SK-N-SH treated with all-trans-retinoic acid at 6 μM for 48 hours (cell line): ENCODE results near the gene TAF3.

Experiments used
- ATAC-seq: fragments of 200-7000 bp; cut with Tn5 transposase; 3 replicates; pipeline ENCODE4 v1.9.1; 2020; ENCODE audit warnings: mild to moderate bottlenecking, moderate library complexity
- ARNTL ChIP-seq: fragments of 450-650 bp; formaldehyde crosslinking; IDR thresholded peaks from 2 replicates; pipeline ENCODE4 v1.5.0; 2020; ENCODE audit warnings: low read depth, mild to moderate bottlenecking, moderate library complexity, borderline replicate concordance
- BACH2 ChIP-seq: fragments of 250-450 bp; sonication (Bioruptor Pico); IDR thresholded peaks from 2 replicates; pipeline ENCODE4 v1.9.0; 2021; ENCODE audit warnings: mild to moderate bottlenecking, borderline replicate concordance
- CREB5 ChIP-seq: fragments of 250-450 bp; sonication (Bioruptor Pico); IDR thresholded peaks from 2 replicates; pipeline ENCODE4 v1.5.1; 2020; ENCODE audit warnings: low read depth, mild to moderate bottlenecking, moderate library complexity
- CSDC2 ChIP-seq: fragments of 250-450 bp; sonication (Bioruptor Pico); IDR thresholded peaks from 2 replicates; pipeline ENCODE4 v1.5.0; 2020; ENCODE audit warnings: mild to moderate bottlenecking, moderate library complexity
- ESRRG ChIP-seq: fragments of 250-450 bp; sonication (Bioruptor Pico); IDR thresholded peaks from 2 replicates; pipeline ENCODE4 v1.6.1; 2021; ENCODE audit warnings: mild to moderate bottlenecking
- GLIS3 ChIP-seq: fragments of 250-450 bp; sonication (Bioruptor Pico); IDR thresholded peaks from 2 replicates; pipeline ENCODE4 v1.5.0; 2020; ENCODE audit warnings: mild to moderate bottlenecking, moderate library complexity
- ISL1 ChIP-seq: fragments of 250-450 bp; sonication (Bioruptor Pico); IDR thresholded peaks from 2 replicates; pipeline ENCODE4 v2.1.2; 2022; ENCODE audit warnings: mild to moderate bottlenecking, moderate library complexity
- OSR1 ChIP-seq: fragments of 250-450 bp; sonication (Bioruptor Pico); IDR thresholded peaks from 2 replicates; pipeline ENCODE4 v1.8.0; 2022; ENCODE audit warnings: moderate library complexity, mild to moderate bottlenecking, inconsistent platforms
- PPARA ChIP-seq: fragments of 250-450 bp; sonication (Bioruptor Pico); IDR thresholded peaks from 2 replicates; pipeline ENCODE4 v1.5.0; 2020; ENCODE audit warnings: mild to moderate bottlenecking, borderline replicate concordance
- RARB ChIP-seq: fragments of 250-450 bp; sonication (Bioruptor Pico); IDR thresholded peaks from 2 replicates; pipeline ENCODE4 v1.8.0; 2021; ENCODE audit warnings: mild to moderate bottlenecking, moderate library complexity
- SNAI2 ChIP-seq: fragments of 250-450 bp; sonication (Bioruptor Pico); IDR thresholded peaks from 2 replicates; pipeline ENCODE4 v1.5.0; 2020; ENCODE audit warnings: mild to moderate bottlenecking, moderate library complexity
- TCF4 ChIP-seq: fragments of 250-450 bp; sonication (Bioruptor Pico); IDR thresholded peaks from 2 replicates; pipeline ENCODE4 v1.8.0; 2021; ENCODE audit warnings: mild to moderate bottlenecking, moderate library complexity, borderline replicate concordance
- TOX ChIP-seq: fragments of 250-450 bp; sonication (Bioruptor Pico); IDR thresholded peaks from 2 replicates; pipeline ENCODE4 v1.8.0; 2021; ENCODE audit warnings: mild to moderate bottlenecking, moderate library complexity, borderline replicate concordance
- ZC3H10 ChIP-seq: fragments of 250-450 bp; sonication (Bioruptor Pico); IDR thresholded peaks from 2 replicates; pipeline ENCODE4 v1.5.1; 2021; ENCODE audit warnings: mild to moderate bottlenecking, moderate library complexity
- ZNF565 ChIP-seq: fragments of 450-650 bp; formaldehyde crosslinking; conservative IDR thresholded peaks from 2 replicates; pipeline ENCODE4 v1.5.0; 2020; ENCODE audit warnings: low read depth, mild to moderate bottlenecking, moderate library complexity
- ZNF70 ChIP-seq: fragments of 450-650 bp; formaldehyde crosslinking; IDR thresholded peaks from 2 replicates; pipeline ENCODE4 v1.5.0; 2020; ENCODE audit warnings: mild to moderate bottlenecking, moderate library complexity
- ZNF8 ChIP-seq: fragments of 450-650 bp; formaldehyde crosslinking; IDR thresholded peaks from 2 replicates; pipeline ENCODE4 v1.5.0; 2020; ENCODE audit warnings: mild to moderate bottlenecking, moderate library complexity
- TF ChIP-seq, protein P1 (sequence below): fragments of 250-450 bp; sonication (Bioruptor Pico); IDR thresholded peaks from 2 replicates; pipeline ENCODE4 v1.8.0; 2020; ENCODE audit warnings: mild to moderate bottlenecking, moderate library complexity, borderline replicate concordance
- TF ChIP-seq, protein P2 (sequence below): fragments of 250-450 bp; sonication (Bioruptor Pico); IDR thresholded peaks from 2 replicates; pipeline ENCODE4 v1.8.0; 2021; ENCODE audit warnings: low read depth, mild to moderate bottlenecking, moderate library complexity, borderline replicate concordance
- TF ChIP-seq, protein P3 (sequence below): fragments of 250-450 bp; sonication (Bioruptor Pico); IDR thresholded peaks from 2 replicates; pipeline ENCODE4 v1.5.0; 2020; ENCODE audit warnings: mild to moderate bottlenecking, moderate library complexity
- TF ChIP-seq, protein P4 (sequence below): fragments of 250-450 bp; sonication (Bioruptor Pico); IDR thresholded peaks from 2 replicates; pipeline ENCODE4 v1.5.1; 2021; ENCODE audit warnings: mild to moderate bottlenecking, moderate library complexity

Gene TAF3

DNA sequence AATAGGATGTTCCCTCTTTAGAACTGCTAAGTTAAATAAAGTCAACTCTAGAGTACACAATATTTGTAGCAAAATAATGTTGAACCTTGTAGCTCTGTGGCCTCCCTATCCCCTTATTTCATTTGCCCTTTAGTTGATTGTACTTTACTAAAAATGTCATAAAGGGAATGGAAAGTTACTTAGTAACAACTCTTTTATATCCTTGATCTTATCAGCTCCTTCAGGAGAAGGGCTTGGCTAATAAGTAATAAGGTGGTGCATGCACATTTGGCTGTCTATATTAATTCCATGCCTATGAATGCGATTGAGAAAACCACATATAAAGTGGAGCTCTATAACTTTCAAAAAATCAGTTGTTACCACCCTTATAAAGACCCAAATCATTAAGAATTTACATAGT, 194.7 kb downstream of the TAF3 start:
- TF ChIP-seq ZC3H10 (CRISPR knock-in tag), result no peak
- TF ChIP-seq, protein P1, sequence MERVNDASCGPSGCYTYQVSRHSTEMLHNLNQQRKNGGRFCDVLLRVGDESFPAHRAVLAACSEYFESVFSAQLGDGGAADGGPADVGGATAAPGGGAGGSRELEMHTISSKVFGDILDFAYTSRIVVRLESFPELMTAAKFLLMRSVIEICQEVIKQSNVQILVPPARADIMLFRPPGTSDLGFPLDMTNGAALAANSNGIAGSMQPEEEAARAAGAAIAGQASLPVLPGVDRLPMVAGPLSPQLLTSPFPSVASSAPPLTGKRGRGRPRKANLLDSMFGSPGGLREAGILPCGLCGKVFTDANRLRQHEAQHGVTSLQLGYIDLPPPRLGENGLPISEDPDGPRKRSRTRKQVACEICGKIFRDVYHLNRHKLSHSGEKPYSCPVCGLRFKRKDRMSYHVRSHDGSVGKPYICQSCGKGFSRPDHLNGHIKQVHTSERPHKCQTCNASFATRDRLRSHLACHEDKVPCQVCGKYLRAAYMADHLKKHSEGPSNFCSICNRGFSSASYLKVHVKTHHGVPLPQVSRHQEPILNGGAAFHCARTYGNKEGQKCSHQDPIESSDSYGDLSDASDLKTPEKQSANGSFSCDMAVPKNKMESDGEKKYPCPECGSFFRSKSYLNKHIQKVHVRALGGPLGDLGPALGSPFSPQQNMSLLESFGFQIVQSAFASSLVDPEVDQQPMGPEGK, result no peak
- no peak for TF ChIP-seq GLIS3 (CRISPR knock-in tag)
- TF ChIP-seq, protein P2, sequence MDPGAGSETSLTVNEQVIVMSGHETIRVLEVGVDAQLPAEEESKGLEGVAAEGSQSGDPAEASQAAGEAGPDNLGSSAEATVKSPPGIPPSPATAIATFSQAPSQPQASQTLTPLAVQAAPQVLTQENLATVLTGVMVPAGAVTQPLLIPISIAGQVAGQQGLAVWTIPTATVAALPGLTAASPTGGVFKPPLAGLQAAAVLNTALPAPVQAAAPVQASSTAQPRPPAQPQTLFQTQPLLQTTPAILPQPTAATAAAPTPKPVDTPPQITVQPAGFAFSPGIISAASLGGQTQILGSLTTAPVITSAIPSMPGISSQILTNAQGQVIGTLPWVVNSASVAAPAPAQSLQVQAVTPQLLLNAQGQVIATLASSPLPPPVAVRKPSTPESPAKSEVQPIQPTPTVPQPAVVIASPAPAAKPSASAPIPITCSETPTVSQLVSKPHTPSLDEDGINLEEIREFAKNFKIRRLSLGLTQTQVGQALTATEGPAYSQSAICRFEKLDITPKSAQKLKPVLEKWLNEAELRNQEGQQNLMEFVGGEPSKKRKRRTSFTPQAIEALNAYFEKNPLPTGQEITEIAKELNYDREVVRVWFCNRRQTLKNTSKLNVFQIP (CRISPR knock-in tag), result no peak
- TF ChIP-seq OSR1 (CRISPR knock-in tag), result no peak
- TF ChIP-seq ZNF565 (CRISPR knock-in tag), result no peak
- TF ChIP-seq BACH2 (CRISPR knock-in tag), result no peak
- no peak for TF ChIP-seq ZNF8 (CRISPR knock-in tag)
- no peak for TF ChIP-seq TCF4
- TF ChIP-seq RARB, result no peak
- no peak for TF ChIP-seq PPARA (CRISPR knock-in tag)
- TF ChIP-seq, protein P3, sequence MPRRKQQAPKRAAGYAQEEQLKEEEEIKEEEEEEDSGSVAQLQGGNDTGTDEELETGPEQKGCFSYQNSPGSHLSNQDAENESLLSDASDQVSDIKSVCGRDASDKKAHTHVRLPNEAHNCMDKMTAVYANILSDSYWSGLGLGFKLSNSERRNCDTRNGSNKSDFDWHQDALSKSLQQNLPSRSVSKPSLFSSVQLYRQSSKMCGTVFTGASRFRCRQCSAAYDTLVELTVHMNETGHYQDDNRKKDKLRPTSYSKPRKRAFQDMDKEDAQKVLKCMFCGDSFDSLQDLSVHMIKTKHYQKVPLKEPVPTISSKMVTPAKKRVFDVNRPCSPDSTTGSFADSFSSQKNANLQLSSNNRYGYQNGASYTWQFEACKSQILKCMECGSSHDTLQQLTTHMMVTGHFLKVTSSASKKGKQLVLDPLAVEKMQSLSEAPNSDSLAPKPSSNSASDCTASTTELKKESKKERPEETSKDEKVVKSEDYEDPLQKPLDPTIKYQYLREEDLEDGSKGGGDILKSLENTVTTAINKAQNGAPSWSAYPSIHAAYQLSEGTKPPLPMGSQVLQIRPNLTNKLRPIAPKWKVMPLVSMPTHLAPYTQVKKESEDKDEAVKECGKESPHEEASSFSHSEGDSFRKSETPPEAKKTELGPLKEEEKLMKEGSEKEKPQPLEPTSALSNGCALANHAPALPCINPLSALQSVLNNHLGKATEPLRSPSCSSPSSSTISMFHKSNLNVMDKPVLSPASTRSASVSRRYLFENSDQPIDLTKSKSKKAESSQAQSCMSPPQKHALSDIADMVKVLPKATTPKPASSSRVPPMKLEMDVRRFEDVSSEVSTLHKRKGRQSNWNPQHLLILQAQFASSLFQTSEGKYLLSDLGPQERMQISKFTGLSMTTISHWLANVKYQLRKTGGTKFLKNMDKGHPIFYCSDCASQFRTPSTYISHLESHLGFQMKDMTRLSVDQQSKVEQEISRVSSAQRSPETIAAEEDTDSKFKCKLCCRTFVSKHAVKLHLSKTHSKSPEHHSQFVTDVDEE (CRISPR knock-in tag), result no peak
- TF ChIP-seq ESRRG, result no peak
- TF ChIP-seq, all 23 proteins: peak for 0
- ATAC-seq, result no peak

- ATAC-seq, result no peak
- TF ChIP-seq ZNF70 (CRISPR knock-in tag) (no peak), CSDC2 (CRISPR knock-in tag) (no peak), TOX (CRISPR knock-in tag) (no peak), CREB5 (CRISPR knock-in tag) (no peak), ZC3H10 (CRISPR knock-in tag) (no peak), GLIS3 (CRISPR knock-in tag) (no peak)
- TF ChIP-seq, protein P4, sequence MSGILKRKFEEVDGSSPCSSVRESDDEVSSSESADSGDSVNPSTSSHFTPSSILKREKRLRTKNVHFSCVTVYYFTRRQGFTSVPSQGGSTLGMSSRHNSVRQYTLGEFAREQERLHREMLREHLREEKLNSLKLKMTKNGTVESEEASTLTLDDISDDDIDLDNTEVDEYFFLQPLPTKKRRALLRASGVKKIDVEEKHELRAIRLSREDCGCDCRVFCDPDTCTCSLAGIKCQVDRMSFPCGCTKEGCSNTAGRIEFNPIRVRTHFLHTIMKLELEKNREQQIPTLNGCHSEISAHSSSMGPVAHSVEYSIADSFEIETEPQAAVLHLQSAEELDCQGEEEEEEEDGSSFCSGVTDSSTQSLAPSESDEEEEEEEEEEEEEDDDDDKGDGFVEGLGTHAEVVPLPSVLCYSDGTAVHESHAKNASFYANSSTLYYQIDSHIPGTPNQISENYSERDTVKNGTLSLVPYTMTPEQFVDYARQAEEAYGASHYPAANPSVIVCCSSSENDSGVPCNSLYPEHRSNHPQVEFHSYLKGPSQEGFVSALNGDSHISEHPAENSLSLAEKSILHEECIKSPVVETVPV (CRISPR knock-in tag), result no peak
Observed at GRCh38 chr10:8013619-8014018, 195.3 kb downstream of the TAF3 start.

GRCh38 chr10:8014649-8015048, 196.3 kb downstream of the TAF3 start:
- ATAC-seq, result no peak
- TF ChIP-seq CSDC2 (CRISPR knock-in tag), result no peak
- TF ChIP-seq, protein P4 (CRISPR knock-in tag), result no peak
- TF ChIP-seq ZNF565 (CRISPR knock-in tag), result no peak
- TF ChIP-seq, protein P2 (CRISPR knock-in tag), result no peak
- TF ChIP-seq ZNF8 (CRISPR knock-in tag), result no peak
- TF ChIP-seq GLIS3 (CRISPR knock-in tag), result no peak
- TF ChIP-seq, protein P1, result no peak
- TF ChIP-seq CREB5 (CRISPR knock-in tag), result no peak
- TF ChIP-seq ESRRG, result no peak
- no peak for TF ChIP-seq ISL1 (CRISPR knock-in tag)
- no peak for TF ChIP-seq ARNTL (CRISPR knock-in tag)
- TF ChIP-seq TCF4, result no peak
- TF ChIP-seq RARB, result no peak
- TF ChIP-seq ZC3H10 (CRISPR knock-in tag), result no peak
- TF ChIP-seq OSR1 (CRISPR knock-in tag), result no peak
- no peak for TF ChIP-seq BACH2 (CRISPR knock-in tag)
- no peak for TF ChIP-seq SNAI2 (CRISPR knock-in tag)
